GM12878 (cell line): ENCODE data around the gene CD27. TPM values are rescaled to one million over a fixed set of nuclear protein-coding genes. Genes with fewer than 3 reads are reported as not detected.
A peak's percentile ranks its signal among the peaks of the same experiment; 100 is the strongest.

Source experiments
- CREM ChIP-seq: IDR thresholded peaks from 2 replicates; pipeline ENCODE4 v1.6.1; 2014; ENCODE audit warnings: antibody characterized with exemption, low read depth
- DPF2 ChIP-seq: fragments of 450-650 bp; IDR thresholded peaks from 2 replicates; pipeline ENCODE4 v1.6.1; 2017; ENCODE audit warnings: mild to moderate bottlenecking
- NR2F1 ChIP-seq: fragments of 450-650 bp; conservative IDR thresholded peaks from 2 replicates; pipeline ENCODE4 v1.6.1; 2017; ENCODE audit warnings: mild to moderate bottlenecking
- POLR2A ChIP-seq: IDR thresholded peaks from 2 replicates; pipeline ENCODE4 v1.6.1; 2011; ENCODE audit warnings: low read depth, mild to moderate bottlenecking, low read length
- RELB ChIP-seq: fragments of 450-650 bp; IDR thresholded peaks from 2 replicates; pipeline ENCODE4 v1.6.1; 2017; ENCODE audit warnings: low read depth, mild to moderate bottlenecking, moderate library complexity
- RUNX3 ChIP-seq: IDR thresholded peaks from 2 replicates; pipeline ENCODE4 v1.6.1; 2012; ENCODE audit warnings: low read length, inconsistent platforms
- SIX5 ChIP-seq: IDR thresholded peaks from 2 replicates; pipeline ENCODE4 v1.6.1; 2011; ENCODE audit warnings: mild to moderate bottlenecking, low read depth, low read length, moderate library complexity; ENCODE audit not compliant: severe bottlenecking
- SPI1 ChIP-seq: IDR thresholded peaks from 2 replicates; pipeline ENCODE4 v1.6.1; 2011; ENCODE audit warnings: low read depth, mild to moderate bottlenecking, low read length, moderate library complexity, borderline replicate concordance; ENCODE audit not compliant: insufficient read depth
- polyA plus RNA-seq, 11 experiments: library from polyadenylated mRNA; depleted of rRNA in 4 of 11; unstranded in 6 of 11; stranded (reverse) in 5 of 11; fragments of >200 nt; fragmentation: Nextera tagmentation in 4 of 11; fragmentation: Illumina TruSeq in 1 of 11; extraction: Ambion mirVana in 4 of 11; extraction: Trizol in 1 of 11; gene quantifications; 1 replicate in 1 of 11; 2 replicates in 10 of 11; pipeline versions ENCODE4 v1.2.1 to v1.2.3, GENCODE V29; 2011 to 2016; ENCODE audit warnings: inconsistent platforms in 2 of 11, missing spikeins in 2 of 11, low read depth in 1 of 11
- total RNA-seq, 4 experiments: library from RNA; depleted of rRNA in 3 of 4; stranded (reverse); fragments of >200 nt in 3 of 4; fragmentation: Illumina TruSeq in 1 of 4; extraction: Trizol in 1 of 4; gene quantifications; 2 replicates each; pipeline versions ENCODE4 v1.2.1 to v1.2.3, GENCODE V29; 2013 to 2021
- TF ChIP-seq, protein P1 (sequence below): fragments of 450-650 bp; IDR thresholded peaks from 2 replicates; pipeline ENCODE4 v1.6.1; 2017; ENCODE audit warnings: mild to moderate bottlenecking, moderate library complexity
- TF ChIP-seq, protein P2 (sequence below), 3 experiments: IDR thresholded peaks in 2 of 3; conservative IDR thresholded peaks in 1 of 3; 2 replicates each; pipeline ENCODE4 v1.5.1; 2011; ENCODE audit warnings: low read depth in 3 of 3, low read length in 3 of 3, mild to moderate bottlenecking in 3 of 3, control low read depth in 2 of 3, moderate library complexity in 2 of 3, inconsistent platforms in 1 of 3, mixed read lengths in 1 of 3; ENCODE audit not compliant: control insufficient read depth in 2 of 3, insufficient read depth in 1 of 3; ENCODE audit errors: extremely low read depth in 1 of 3

CD27 gene
- total and polyA plus RNA-seq, 10 of the 15 experiments (the other 5 are each of a cell fraction or from before 2014, with no cell fraction given), result 4.9 to 184 (median 106) TPM

DNA sequence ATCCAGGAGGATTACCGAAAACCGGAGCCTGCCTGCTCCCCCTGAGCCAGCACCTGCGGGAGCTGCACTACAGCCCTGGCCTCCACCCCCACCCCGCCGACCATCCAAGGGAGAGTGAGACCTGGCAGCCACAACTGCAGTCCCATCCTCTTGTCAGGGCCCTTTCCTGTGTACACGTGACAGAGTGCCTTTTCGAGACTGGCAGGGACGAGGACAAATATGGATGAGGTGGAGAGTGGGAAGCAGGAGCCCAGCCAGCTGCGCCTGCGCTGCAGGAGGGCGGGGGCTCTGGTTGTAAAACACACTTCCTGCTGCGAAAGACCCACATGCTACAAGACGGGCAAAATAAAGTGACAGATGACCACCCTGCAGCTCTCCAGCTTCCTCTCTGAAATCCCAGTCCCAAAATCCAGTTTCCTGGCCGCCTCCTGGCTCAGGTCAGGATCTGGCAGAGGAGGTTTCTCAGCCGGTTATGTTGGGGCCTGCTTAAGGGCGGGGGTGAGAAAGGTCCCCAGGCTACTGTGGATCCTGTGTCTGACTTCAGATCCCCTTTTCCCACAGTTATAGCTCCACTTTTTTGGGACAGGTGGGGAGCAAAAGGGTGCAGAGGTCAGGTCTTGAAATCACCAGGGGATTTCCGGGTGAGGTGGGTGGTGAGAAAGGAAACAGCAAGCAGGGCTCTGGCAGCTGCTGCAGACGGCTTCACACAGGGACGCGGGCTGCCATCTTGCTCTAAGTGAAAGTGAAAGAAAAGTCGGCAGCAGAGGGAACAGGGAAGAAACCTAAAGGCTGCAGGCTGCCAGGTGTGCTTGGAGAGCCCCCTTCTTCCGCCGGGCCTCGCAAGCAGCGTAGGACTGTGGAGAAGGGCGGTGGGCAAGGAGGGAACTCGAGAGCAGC, 6.8 kb downstream of the CD27 start, which contains the start of gene TAPBPL (continued):
- TF ChIP-seq, protein P1, sequence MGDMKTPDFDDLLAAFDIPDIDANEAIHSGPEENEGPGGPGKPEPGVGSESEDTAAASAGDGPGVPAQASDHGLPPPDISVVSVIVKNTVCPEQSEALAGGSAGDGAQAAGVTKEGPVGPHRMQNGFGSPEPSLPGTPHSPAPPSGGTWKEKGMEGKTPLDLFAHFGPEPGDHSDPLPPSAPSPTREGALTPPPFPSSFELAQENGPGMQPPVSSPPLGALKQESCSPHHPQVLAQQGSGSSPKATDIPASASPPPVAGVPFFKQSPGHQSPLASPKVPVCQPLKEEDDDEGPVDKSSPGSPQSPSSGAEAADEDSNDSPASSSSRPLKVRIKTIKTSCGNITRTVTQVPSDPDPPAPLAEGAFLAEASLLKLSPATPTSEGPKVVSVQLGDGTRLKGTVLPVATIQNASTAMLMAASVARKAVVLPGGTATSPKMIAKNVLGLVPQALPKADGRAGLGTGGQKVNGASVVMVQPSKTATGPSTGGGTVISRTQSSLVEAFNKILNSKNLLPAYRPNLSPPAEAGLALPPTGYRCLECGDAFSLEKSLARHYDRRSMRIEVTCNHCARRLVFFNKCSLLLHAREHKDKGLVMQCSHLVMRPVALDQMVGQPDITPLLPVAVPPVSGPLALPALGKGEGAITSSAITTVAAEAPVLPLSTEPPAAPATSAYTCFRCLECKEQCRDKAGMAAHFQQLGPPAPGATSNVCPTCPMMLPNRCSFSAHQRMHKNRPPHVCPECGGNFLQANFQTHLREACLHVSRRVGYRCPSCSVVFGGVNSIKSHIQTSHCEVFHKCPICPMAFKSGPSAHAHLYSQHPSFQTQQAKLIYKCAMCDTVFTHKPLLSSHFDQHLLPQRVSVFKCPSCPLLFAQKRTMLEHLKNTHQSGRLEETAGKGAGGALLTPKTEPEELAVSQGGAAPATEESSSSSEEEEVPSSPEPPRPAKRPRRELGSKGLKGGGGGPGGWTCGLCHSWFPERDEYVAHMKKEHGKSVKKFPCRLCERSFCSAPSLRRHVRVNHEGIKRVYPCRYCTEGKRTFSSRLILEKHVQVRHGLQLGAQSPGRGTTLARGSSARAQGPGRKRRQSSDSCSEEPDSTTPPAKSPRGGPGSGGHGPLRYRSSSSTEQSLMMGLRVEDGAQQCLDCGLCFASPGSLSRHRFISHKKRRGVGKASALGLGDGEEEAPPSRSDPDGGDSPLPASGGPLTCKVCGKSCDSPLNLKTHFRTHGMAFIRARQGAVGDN, result peak; percentile 71
- TF ChIP-seq SPI1 (peak; percentile 23; the same call in 1 of the 2 replicates), NR2F1 (peak; percentile 98), CREM (peak; percentile 58; the same call in 1 of the 2 replicates), SIX5 (peak; percentile 18), POLR2A (peak; percentile 82), DPF2 (peak; percentile 76; the same call in 1 of the 2 replicates), RUNX3 (no peak), RELB (peak; percentile 93)
- TF ChIP-seq, protein P2, sequence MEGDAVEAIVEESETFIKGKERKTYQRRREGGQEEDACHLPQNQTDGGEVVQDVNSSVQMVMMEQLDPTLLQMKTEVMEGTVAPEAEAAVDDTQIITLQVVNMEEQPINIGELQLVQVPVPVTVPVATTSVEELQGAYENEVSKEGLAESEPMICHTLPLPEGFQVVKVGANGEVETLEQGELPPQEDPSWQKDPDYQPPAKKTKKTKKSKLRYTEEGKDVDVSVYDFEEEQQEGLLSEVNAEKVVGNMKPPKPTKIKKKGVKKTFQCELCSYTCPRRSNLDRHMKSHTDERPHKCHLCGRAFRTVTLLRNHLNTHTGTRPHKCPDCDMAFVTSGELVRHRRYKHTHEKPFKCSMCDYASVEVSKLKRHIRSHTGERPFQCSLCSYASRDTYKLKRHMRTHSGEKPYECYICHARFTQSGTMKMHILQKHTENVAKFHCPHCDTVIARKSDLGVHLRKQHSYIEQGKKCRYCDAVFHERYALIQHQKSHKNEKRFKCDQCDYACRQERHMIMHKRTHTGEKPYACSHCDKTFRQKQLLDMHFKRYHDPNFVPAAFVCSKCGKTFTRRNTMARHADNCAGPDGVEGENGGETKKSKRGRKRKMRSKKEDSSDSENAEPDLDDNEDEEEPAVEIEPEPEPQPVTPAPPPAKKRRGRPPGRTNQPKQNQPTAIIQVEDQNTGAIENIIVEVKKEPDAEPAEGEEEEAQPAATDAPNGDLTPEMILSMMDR (IDR thresholded peaks at IDR 0.05 in 2 of 3, conservative IDR thresholded peaks at IDR 0.05 in 1 of 3; ENCODE audit: control insufficient read depth in 2 of 3, extremely low read depth in 1 of 3, insufficient read depth in 1 of 3, low read depth in 3 of 3, low read length in 3 of 3), result no peak
